A673 (cell line): Measurements from ENCODE around the gene SGTA.

ENCODE experiments used
- EZH2 ChIP-seq: fragments of 200-600 bp; sonication (generic); IDR thresholded peaks from 2 replicates; pipeline ENCODE4 v1.6.1; 2017; ENCODE audit warnings: borderline replicate concordance, low read depth, mild to moderate bottlenecking, mixed read lengths, antibody characterized with exemption, low read length; ENCODE audit not compliant: poor library complexity, severe bottlenecking
- TF ChIP-seq, protein P1 (sequence below): fragments of 300-800, 200-600 bp; sonication (generic); conservative IDR thresholded peaks from 2 replicates; pipeline ENCODE4 v1.5.1; 2017; ENCODE audit warnings: low read depth, mild to moderate bottlenecking, antibody characterized with exemption, low read length, moderate library complexity, mixed read lengths

GRCh38 chr19:2796659-2797266 lies 13.7 kb upstream of the SGTA start:
- TF ChIP-seq, protein P1, sequence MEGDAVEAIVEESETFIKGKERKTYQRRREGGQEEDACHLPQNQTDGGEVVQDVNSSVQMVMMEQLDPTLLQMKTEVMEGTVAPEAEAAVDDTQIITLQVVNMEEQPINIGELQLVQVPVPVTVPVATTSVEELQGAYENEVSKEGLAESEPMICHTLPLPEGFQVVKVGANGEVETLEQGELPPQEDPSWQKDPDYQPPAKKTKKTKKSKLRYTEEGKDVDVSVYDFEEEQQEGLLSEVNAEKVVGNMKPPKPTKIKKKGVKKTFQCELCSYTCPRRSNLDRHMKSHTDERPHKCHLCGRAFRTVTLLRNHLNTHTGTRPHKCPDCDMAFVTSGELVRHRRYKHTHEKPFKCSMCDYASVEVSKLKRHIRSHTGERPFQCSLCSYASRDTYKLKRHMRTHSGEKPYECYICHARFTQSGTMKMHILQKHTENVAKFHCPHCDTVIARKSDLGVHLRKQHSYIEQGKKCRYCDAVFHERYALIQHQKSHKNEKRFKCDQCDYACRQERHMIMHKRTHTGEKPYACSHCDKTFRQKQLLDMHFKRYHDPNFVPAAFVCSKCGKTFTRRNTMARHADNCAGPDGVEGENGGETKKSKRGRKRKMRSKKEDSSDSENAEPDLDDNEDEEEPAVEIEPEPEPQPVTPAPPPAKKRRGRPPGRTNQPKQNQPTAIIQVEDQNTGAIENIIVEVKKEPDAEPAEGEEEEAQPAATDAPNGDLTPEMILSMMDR, result no peak
- no peak for TF ChIP-seq EZH2
